ENCODE results near the gene CREB3L2. TPM values are rescaled to one million over a fixed set of nuclear protein-coding genes. Genes with fewer than 3 reads are reported as not detected.
"Not testable (repeated sequence)": the region's sequence is repeated elsewhere in the genome, so short reads cannot be mapped to it uniquely, and the experiment has no call there.

The CREB3L2 gene
- total RNA-seq, 1 experiment from 2014 or later, result 60.6 TPM

DNA sequence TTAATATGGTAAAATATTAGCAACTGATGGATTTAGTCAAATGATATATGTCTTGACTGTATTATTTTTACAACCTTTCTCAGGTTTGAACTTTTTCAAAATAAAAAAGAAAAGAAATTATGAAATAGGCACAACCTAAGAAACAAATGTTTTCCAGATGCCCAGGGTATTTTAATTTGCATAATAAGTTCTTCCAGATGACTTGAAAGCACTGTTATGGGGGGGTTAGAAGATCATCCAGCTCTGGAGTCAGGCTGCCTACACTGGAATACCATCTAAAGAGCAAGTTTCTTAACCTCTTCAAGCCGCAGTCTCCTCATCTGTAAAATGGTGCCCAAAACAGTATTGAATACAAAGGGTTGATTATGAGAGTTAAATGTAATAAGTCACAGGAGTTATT lies 32.1 kb downstream of the CREB3L2 start (continued):
- TF ChIP-seq, protein P1, sequence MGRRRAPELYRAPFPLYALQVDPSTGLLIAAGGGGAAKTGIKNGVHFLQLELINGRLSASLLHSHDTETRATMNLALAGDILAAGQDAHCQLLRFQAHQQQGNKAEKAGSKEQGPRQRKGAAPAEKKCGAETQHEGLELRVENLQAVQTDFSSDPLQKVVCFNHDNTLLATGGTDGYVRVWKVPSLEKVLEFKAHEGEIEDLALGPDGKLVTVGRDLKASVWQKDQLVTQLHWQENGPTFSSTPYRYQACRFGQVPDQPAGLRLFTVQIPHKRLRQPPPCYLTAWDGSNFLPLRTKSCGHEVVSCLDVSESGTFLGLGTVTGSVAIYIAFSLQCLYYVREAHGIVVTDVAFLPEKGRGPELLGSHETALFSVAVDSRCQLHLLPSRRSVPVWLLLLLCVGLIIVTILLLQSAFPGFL (CRISPR knock-in tag; IDR thresholded peaks at IDR 0.05; ENCODE audit: borderline replicate concordance), result no peak
- TF ChIP-seq, protein P2, sequence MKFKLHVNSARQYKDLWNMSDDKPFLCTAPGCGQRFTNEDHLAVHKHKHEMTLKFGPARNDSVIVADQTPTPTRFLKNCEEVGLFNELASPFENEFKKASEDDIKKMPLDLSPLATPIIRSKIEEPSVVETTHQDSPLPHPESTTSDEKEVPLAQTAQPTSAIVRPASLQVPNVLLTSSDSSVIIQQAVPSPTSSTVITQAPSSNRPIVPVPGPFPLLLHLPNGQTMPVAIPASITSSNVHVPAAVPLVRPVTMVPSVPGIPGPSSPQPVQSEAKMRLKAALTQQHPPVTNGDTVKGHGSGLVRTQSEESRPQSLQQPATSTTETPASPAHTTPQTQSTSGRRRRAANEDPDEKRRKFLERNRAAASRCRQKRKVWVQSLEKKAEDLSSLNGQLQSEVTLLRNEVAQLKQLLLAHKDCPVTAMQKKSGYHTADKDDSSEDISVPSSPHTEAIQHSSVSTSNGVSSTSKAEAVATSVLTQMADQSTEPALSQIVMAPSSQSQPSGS (CRISPR knock-in tag; IDR thresholded peaks at IDR 0.05; ENCODE audit: borderline replicate concordance, low read depth), result no peak
- TF ChIP-seq GTF2I (CRISPR knock-in tag; conservative IDR thresholded peaks at IDR 0.05), result no peak

DNA sequence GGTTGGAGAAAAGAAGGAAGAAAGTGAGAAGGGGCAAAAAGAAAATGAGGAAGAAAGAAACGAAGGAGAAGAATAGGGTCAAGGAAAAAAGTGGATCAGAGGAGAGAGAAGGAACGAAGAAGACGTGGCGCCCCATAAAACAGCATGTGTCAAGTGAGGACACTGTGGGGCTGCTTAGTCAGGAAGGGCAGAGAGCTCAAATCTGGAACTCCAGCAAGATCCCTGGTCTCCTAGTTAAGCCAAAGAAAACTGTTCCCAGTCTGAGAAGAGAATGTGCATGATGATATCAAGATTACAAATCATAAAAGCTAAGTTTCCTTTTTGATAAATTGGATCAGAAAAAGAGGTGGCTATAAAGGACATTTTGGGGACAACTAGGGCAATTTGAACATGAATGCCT lies 33.0 kb downstream of the CREB3L2 start:
- Mint-ChIP-seq H3K4me3 (no peak overlapping the region), H3K36me3 (peaks cover 14% of the 10 kb centered on the region), H3K27me3 (ENCODE audit: low read depth) (no peaks in the 10 kb centered on the region), H3K4me1 (peaks cover 42% of the 10 kb centered on the region), H3K27ac (peak overlapping the region; percentile 8; the same call in 1 of the 2 replicates), H3K9me3 (peaks cover 6% of the 10 kb centered on the region)
- no peak for TF ChIP-seq GRHL2 (CRISPR knock-in tag; IDR thresholded peaks at IDR 0.05; ENCODE audit: insufficient replicate concordance, severe bottlenecking)
- TF ChIP-seq, protein P3, sequence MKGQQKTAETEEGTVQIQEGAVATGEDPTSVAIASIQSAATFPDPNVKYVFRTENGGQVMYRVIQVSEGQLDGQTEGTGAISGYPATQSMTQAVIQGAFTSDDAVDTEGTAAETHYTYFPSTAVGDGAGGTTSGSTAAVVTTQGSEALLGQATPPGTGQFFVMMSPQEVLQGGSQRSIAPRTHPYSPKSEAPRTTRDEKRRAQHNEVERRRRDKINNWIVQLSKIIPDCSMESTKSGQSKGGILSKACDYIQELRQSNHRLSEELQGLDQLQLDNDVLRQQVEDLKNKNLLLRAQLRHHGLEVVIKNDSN (CRISPR knock-in tag; IDR thresholded peaks at IDR 0.05), result no peak
- no peak for TF ChIP-seq SMAD3 (CRISPR knock-in tag; IDR thresholded peaks at IDR 0.05; ENCODE audit: borderline replicate concordance)
- TF ChIP-seq, protein P4, sequence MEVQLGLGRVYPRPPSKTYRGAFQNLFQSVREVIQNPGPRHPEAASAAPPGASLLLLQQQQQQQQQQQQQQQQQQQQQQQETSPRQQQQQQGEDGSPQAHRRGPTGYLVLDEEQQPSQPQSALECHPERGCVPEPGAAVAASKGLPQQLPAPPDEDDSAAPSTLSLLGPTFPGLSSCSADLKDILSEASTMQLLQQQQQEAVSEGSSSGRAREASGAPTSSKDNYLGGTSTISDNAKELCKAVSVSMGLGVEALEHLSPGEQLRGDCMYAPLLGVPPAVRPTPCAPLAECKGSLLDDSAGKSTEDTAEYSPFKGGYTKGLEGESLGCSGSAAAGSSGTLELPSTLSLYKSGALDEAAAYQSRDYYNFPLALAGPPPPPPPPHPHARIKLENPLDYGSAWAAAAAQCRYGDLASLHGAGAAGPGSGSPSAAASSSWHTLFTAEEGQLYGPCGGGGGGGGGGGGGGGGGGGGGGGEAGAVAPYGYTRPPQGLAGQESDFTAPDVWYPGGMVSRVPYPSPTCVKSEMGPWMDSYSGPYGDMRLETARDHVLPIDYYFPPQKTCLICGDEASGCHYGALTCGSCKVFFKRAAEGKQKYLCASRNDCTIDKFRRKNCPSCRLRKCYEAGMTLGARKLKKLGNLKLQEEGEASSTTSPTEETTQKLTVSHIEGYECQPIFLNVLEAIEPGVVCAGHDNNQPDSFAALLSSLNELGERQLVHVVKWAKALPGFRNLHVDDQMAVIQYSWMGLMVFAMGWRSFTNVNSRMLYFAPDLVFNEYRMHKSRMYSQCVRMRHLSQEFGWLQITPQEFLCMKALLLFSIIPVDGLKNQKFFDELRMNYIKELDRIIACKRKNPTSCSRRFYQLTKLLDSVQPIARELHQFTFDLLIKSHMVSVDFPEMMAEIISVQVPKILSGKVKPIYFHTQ (CRISPR knock-in tag; IDR thresholded peaks at IDR 0.05), result no peak
- no peak for TF ChIP-seq FOXJ3 (CRISPR knock-in tag; IDR thresholded peaks at IDR 0.05; ENCODE audit: borderline replicate concordance)
- no peak for TF ChIP-seq NR1H2 (CRISPR knock-in tag; IDR thresholded peaks at IDR 0.05)
- TF ChIP-seq NR2C2 (CRISPR knock-in tag; IDR thresholded peaks at IDR 0.05), result no peak
- TF ChIP-seq, protein P5, sequence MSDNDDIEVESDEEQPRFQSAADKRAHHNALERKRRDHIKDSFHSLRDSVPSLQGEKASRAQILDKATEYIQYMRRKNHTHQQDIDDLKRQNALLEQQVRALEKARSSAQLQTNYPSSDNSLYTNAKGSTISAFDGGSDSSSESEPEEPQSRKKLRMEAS (CRISPR knock-in tag; IDR thresholded peaks at IDR 0.05), result no peak
- no peak for TF ChIP-seq ZNF416 (CRISPR knock-in tag; IDR thresholded peaks at IDR 0.05)
- TF ChIP-seq ZNF396 (CRISPR knock-in tag; IDR thresholded peaks at IDR 0.05; ENCODE audit: borderline replicate concordance), result no peak
- TF ChIP-seq, protein P6, sequence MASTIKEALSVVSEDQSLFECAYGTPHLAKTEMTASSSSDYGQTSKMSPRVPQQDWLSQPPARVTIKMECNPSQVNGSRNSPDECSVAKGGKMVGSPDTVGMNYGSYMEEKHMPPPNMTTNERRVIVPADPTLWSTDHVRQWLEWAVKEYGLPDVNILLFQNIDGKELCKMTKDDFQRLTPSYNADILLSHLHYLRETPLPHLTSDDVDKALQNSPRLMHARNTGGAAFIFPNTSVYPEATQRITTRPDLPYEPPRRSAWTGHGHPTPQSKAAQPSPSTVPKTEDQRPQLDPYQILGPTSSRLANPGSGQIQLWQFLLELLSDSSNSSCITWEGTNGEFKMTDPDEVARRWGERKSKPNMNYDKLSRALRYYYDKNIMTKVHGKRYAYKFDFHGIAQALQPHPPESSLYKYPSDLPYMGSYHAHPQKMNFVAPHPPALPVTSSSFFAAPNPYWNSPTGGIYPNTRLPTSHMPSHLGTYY (CRISPR knock-in tag; IDR thresholded peaks at IDR 0.05), result no peak
- TF ChIP-seq, protein P7, sequence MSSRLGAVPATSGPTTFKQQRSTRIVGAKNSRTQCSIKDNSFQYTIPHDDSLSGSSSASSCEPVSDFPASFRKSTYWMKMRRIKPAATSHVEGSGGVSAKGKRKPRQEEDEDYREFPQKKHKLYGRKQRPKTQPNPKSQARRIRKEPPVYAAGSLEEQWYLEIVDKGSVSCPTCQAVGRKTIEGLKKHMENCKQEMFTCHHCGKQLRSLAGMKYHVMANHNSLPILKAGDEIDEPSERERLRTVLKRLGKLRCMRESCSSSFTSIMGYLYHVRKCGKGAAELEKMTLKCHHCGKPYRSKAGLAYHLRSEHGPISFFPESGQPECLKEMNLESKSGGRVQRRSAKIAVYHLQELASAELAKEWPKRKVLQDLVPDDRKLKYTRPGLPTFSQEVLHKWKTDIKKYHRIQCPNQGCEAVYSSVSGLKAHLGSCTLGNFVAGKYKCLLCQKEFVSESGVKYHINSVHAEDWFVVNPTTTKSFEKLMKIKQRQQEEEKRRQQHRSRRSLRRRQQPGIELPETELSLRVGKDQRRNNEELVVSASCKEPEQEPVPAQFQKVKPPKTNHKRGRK (CRISPR knock-in tag; IDR thresholded peaks at IDR 0.05; ENCODE audit: borderline replicate concordance), result no peak
- TF ChIP-seq ETV6 (CRISPR knock-in tag; IDR thresholded peaks at IDR 0.05), result no peak
- TF ChIP-seq EMX1 (CRISPR knock-in tag; IDR thresholded peaks at IDR 0.05), result no peak
- TF ChIP-seq, protein P8, sequence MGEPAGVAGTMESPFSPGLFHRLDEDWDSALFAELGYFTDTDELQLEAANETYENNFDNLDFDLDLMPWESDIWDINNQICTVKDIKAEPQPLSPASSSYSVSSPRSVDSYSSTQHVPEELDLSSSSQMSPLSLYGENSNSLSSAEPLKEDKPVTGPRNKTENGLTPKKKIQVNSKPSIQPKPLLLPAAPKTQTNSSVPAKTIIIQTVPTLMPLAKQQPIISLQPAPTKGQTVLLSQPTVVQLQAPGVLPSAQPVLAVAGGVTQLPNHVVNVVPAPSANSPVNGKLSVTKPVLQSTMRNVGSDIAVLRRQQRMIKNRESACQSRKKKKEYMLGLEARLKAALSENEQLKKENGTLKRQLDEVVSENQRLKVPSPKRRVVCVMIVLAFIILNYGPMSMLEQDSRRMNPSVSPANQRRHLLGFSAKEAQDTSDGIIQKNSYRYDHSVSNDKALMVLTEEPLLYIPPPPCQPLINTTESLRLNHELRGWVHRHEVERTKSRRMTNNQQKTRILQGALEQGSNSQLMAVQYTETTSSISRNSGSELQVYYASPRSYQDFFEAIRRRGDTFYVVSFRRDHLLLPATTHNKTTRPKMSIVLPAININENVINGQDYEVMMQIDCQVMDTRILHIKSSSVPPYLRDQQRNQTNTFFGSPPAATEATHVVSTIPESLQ (CRISPR knock-in tag; IDR thresholded peaks at IDR 0.05), result no peak
- TF ChIP-seq TEAD4 (CRISPR knock-in tag; IDR thresholded peaks at IDR 0.05), result no peak
- TF ChIP-seq, protein P9, sequence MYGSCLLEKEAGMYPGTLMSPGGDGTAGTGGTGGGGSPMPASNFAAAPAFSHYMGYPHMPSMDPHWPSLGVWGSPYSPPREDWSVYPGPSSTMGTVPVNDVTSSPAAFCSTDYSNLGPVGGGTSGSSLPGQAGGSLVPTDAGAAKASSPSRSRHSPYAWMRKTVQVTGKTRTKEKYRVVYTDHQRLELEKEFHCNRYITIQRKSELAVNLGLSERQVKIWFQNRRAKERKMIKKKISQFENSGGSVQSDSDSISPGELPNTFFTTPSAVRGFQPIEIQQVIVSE (CRISPR knock-in tag; IDR thresholded peaks at IDR 0.05; ENCODE audit: borderline replicate concordance), result no peak
- no peak for TF ChIP-seq ELF4 (CRISPR knock-in tag; IDR thresholded peaks at IDR 0.05; ENCODE audit: low read depth)
- TF ChIP-seq ZBTB21 (CRISPR knock-in tag; IDR thresholded peaks at IDR 0.05; ENCODE audit: borderline replicate concordance), result no peak
- DNase-seq (ENCODE audit: low spot score) (no peak), ATAC-seq (no peak)
- ChIA-PET POLR2A (interaction anchor here (0.7 kb wide), 1 partner anchor 15 kb away, joined by 6 read pairs; no protein-coding TSS in a partner anchor), CTCF (no interaction called here)

DNA sequence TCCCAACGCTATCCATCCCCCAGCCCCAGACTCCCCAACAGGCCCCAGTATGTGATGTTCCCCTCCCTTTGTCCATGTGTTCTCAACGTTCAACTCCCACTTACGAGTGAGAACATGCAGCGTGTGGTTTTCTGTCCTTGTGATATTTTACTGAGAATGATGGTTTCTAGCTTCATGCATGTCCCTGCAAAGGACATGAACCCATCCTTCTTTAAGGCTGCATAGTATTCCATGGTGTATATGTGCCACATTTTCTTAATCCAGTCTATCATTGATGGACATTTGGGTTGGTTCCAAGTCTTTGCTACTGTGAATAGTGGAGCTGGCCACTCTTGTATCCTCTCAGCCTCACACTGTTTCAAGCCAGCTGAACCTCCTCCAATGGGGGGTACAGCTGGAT lies 33.5 kb downstream of the CREB3L2 start:
- CTCF ChIA-PET; DNase-seq (ENCODE audit: low spot score); H3K27me3 Mint-ChIP-seq (ENCODE audit: low read depth); H3K4me3 Mint-ChIP-seq; ATAC-seq; H3K9me3 Mint-ChIP-seq: not testable (repeated sequence)
- POLR2A ChIA-PET, result interaction anchor here (0.7 kb wide), 1 partner anchor 15 kb away, joined by 6 read pairs; no protein-coding TSS in a partner anchor
- peaks cover 40% of the 10 kb centered on the region for H3K4me1 Mint-ChIP-seq
- H3K27ac Mint-ChIP-seq, result peak overlapping the region; percentile 8; the same call in 1 of the 2 replicates
- peaks cover 14% of the 10 kb centered on the region for H3K36me3 Mint-ChIP-seq
